Activated B cell treated with CpG ODN at 0.5 μM for 24 hours (primary cell): Measurements from ENCODE around the gene NFIC. TPM values are rescaled to one million over a fixed set of nuclear protein-coding genes. Genes with fewer than 3 reads are reported as not detected.

Experiments used
- ATAC-seq: fragments of 200-7000 bp; cut with Tn5 transposase; one replicate; pipeline ENCODE4 v1.10.0; 2021; ENCODE audit warnings: low read depth, mild to moderate bottlenecking, moderate library complexity
- CTCF ChIA-PET: fragments of 350-600 bp; sonication (Branson Sonifier 250); formaldehyde crosslinking; loops from one replicate; lab custom pipeline; 2021; ENCODE audit warnings: antibody characterized with exemption; lab: Charles Lee
- POLR2A ChIA-PET: fragments of 350-600 bp; sonication (Branson Sonifier 250); formaldehyde crosslinking; loops from one replicate; lab custom pipeline; 2021; ENCODE audit warnings: antibody characterized with exemption; lab: Charles Lee
- DNase-seq: peaks from one replicate; pipeline ENCODE4 v3.0.0; 2022
- H3K27ac Mint-ChIP-seq: one replicate; pipeline ENCODE4 v1.8.0; 2020; ENCODE audit warnings: mixed read lengths
- H3K27me3 Mint-ChIP-seq: one replicate; pipeline ENCODE4 v1.8.0; 2021; ENCODE audit warnings: mixed read lengths
- H3K36me3 Mint-ChIP-seq: one replicate; pipeline ENCODE4 v1.8.0; 2021; ENCODE audit warnings: low read depth, mixed read lengths
- H3K4me1 Mint-ChIP-seq: one replicate; pipeline ENCODE4 v1.8.0; 2021; ENCODE audit warnings: mixed read lengths
- H3K4me3 Mint-ChIP-seq: one replicate; pipeline ENCODE4 v1.8.0; 2020; ENCODE audit warnings: mild to moderate bottlenecking, mixed read lengths
- H3K9me3 Mint-ChIP-seq: one replicate; pipeline ENCODE4 v1.8.0; 2020; ENCODE audit warnings: mixed read lengths
- CTCF ChIP-seq: fragments of 200-600 bp; IDR thresholded peaks from one replicate; pipeline ENCODE4 v1.8.0; 2022; ENCODE audit warnings: antibody characterized with exemption, mild to moderate bottlenecking
- intact Hi-C: fragments of 100-400 bp; cut with micrococcal nuclease; formaldehyde crosslinking; loops from one replicate; pipeline ENCODE4 v1.15.1; 2024
- total RNA-seq: library from RNA; stranded (reverse); gene quantifications from 2 replicates; pipeline ENCODE4 v1.2.3, GENCODE V29; 2022

Gene NFIC
- total RNA-seq, 1 donor from 2014 or later, result 18.8 TPM

GRCh38 chr19:3494559-3494958, 128.2 kb downstream of the NFIC start:
- Mint-ChIP-seq H3K27ac (no peak overlapping the region), H3K9me3 (no peaks in the 10 kb centered on the region), H3K4me1 (peaks cover 7% of the 10 kb centered on the region), H3K27me3 (no peaks in the 10 kb centered on the region), H3K4me3 (no peak overlapping the region), H3K36me3 (peaks cover 59% of the 10 kb centered on the region)
- CTCF ChIA-PET, result interaction anchor here (1.1 kb wide), 1 partner anchor 10 kb away, joined by 5 read pairs; no protein-coding TSS in a partner anchor
- POLR2A ChIA-PET, result no interaction called here
- intact Hi-C loops, result no loop called here
- TF ChIP-seq CTCF, result no peak
- no peak for DNase-seq
- ATAC-seq, result no peak

- no peak for ATAC-seq
- DNase-seq, result no peak
- no peak overlapping the region for H3K4me3 Mint-ChIP-seq
- ChIA-PET CTCF (no interaction called here), POLR2A (interaction anchor here (0.5 kb wide), 1 partner anchor 25 kb away, joined by 3 read pairs; no protein-coding TSS in a partner anchor)
- H3K27me3 Mint-ChIP-seq, result no peaks in the 10 kb centered on the region
- no peaks in the 10 kb centered on the region for H3K9me3 Mint-ChIP-seq
- TF ChIP-seq CTCF, result no peak
- H3K36me3 Mint-ChIP-seq, result peaks cover 53% of the 10 kb centered on the region
- H3K4me1 Mint-ChIP-seq, result peaks cover 16% of the 10 kb centered on the region
- H3K27ac Mint-ChIP-seq, result no peak overlapping the region
- intact Hi-C loops, result no loop called here
Observed at GRCh38 chr19:3496392-3497273, 130.2 kb downstream of the NFIC start.

GRCh38 chr19:3497757-3498520, 131.6 kb downstream of the NFIC start:
- POLR2A ChIA-PET, result no interaction called here
- Mint-ChIP-seq H3K4me1 (peaks cover 16% of the 10 kb centered on the region), H3K9me3 (no peaks in the 10 kb centered on the region), H3K4me3 (no peak overlapping the region), H3K27ac (no peak overlapping the region), H3K36me3 (peaks cover 45% of the 10 kb centered on the region), H3K27me3 (no peaks in the 10 kb centered on the region)
- no peak for TF ChIP-seq CTCF
- intact Hi-C loops, result no loop called here
- CTCF ChIA-PET, result no interaction called here
- ATAC-seq (no peak), DNase-seq (no peak)

GRCh38 chr19:3499738-3500428, 133.5 kb downstream of the NFIC start:
- ATAC-seq (no peak), DNase-seq (no peak)
- Mint-ChIP-seq H3K4me3 (peak overlapping the region; percentile 93), H3K36me3 (peaks cover 31% of the 10 kb centered on the region), H3K4me1 (peaks cover 20% of the 10 kb centered on the region), H3K27me3 (no peaks in the 10 kb centered on the region), H3K9me3 (no peaks in the 10 kb centered on the region), H3K27ac (peak overlapping the region; percentile 98)
- no peak for TF ChIP-seq CTCF
- intact Hi-C loops, result loop anchor here (2.0 to 10.0 kb wide), 3 partner anchors 15 to 955 kb away; partner anchors contain the start of gene UBXN6
- ChIA-PET POLR2A (interaction anchor here (0.6 to 2.0 kb wide), 4 partner anchors 15 to 683 kb away, joined by 4 to 9 read pairs (median 7); no protein-coding TSS in a partner anchor), CTCF (no interaction called here)
